AG04450 (cell line): Measurements from ENCODE around the gene NFATC2. TPM values are rescaled to one million over a fixed set of nuclear protein-coding genes. Genes with fewer than 3 reads are reported as not detected.

Source experiments
- CTCF ChIA-PET: fragments of 300-600, 350-600 bp; formaldehyde crosslinking; extraction: SDS; loops from one replicate; lab custom pipeline; 2022; ENCODE audit warnings: antibody characterized with exemption, inconsistent platforms; lab: Charles Lee
- POLR2A ChIA-PET: fragments of 350-600 bp; formaldehyde crosslinking; extraction: SDS; loops from one replicate; lab custom pipeline; 2021; ENCODE audit warnings: antibody characterized with exemption, inconsistent platforms; lab: Yijun Ruan, JAX
- DNase-seq: peaks from one replicate; pipeline ENCODE4 v3.0.0-alpha.2; 2011; ENCODE audit warnings: low read depth, low spot score
- H3K27ac ChIP-seq: one replicate; pipeline ENCODE4 v1.5.1; 2012; ENCODE audit warnings: low read depth, low read length, control low read depth
- H3K27me3 ChIP-seq: one replicate; pipeline ENCODE4 v1.6.0; 2012; ENCODE audit warnings: low read length; ENCODE audit not compliant: control insufficient read depth, insufficient read depth
- H3K4me3 ChIP-seq: 2 replicates; pipeline ENCODE4 v1.5.1; 2011; ENCODE audit warnings: mild to moderate bottlenecking, low read depth, low read length, control low read depth
- H3K9me3 ChIP-seq: 2 replicates; pipeline ENCODE4 v1.5.1; 2012; ENCODE audit warnings: low read length; ENCODE audit not compliant: control insufficient read depth, insufficient read depth
- polyA plus RNA-seq: library from polyadenylated mRNA; depleted of rRNA; stranded (reverse); fragments of >200 nt; gene quantifications from 2 replicates; pipeline ENCODE4 v1.2.3, GENCODE V29; 2011
- TF ChIP-seq, protein P1 (sequence below): IDR thresholded peaks from 2 replicates; pipeline ENCODE4 v1.5.1; 2011; ENCODE audit warnings: low read depth, low read length, control low read depth, inconsistent platforms

NFATC2 gene
- polyA plus RNA-seq, 1 experiment = 0.07 TPM

DNA sequence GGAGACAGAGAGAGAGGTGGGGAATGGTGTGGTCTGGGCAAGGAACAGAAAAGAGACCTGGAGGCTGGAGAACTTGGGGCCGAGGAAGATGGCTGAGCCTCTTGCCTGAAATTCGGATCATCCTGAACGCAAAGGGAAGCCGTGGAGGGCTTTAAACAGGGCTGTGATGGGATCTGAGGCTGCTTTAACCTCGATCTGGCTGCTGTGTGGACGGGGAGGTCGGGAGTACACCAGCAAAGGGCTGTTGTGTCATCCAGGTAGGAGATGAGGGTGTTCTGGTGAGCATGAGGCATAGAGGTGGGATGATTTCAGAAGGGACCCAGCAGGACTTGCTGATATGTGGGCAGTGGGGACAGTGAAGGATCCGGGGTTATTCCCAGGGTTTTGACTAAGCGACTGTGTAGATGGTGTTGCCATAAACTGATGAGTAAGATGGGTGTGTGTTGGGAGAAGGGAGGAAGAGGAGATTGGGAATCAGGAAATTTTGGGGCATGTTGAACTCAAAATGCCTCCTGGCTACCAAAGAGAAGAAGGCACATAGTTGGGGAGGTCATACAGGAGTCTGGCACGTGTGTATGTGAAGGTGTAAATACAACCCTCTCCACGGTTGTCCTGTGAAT is 158.5 kb downstream of the NFATC2 start:
- Histone ChIP-seq H3K4me3 (no peak overlapping the region), H3K27me3 (no peaks in the 10 kb centered on the region), H3K9me3 (no peaks in the 10 kb centered on the region), H3K27ac (no peak overlapping the region)
- DNase-seq = no peak
- CTCF ChIA-PET = interaction anchor here (3.8 kb wide), 1 partner anchor 212 kb away, joined by 96 read pairs; no protein-coding TSS in a partner anchor
- TF ChIP-seq, protein P1, sequence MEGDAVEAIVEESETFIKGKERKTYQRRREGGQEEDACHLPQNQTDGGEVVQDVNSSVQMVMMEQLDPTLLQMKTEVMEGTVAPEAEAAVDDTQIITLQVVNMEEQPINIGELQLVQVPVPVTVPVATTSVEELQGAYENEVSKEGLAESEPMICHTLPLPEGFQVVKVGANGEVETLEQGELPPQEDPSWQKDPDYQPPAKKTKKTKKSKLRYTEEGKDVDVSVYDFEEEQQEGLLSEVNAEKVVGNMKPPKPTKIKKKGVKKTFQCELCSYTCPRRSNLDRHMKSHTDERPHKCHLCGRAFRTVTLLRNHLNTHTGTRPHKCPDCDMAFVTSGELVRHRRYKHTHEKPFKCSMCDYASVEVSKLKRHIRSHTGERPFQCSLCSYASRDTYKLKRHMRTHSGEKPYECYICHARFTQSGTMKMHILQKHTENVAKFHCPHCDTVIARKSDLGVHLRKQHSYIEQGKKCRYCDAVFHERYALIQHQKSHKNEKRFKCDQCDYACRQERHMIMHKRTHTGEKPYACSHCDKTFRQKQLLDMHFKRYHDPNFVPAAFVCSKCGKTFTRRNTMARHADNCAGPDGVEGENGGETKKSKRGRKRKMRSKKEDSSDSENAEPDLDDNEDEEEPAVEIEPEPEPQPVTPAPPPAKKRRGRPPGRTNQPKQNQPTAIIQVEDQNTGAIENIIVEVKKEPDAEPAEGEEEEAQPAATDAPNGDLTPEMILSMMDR = no peak
- POLR2A ChIA-PET = no interaction called here

DNA sequence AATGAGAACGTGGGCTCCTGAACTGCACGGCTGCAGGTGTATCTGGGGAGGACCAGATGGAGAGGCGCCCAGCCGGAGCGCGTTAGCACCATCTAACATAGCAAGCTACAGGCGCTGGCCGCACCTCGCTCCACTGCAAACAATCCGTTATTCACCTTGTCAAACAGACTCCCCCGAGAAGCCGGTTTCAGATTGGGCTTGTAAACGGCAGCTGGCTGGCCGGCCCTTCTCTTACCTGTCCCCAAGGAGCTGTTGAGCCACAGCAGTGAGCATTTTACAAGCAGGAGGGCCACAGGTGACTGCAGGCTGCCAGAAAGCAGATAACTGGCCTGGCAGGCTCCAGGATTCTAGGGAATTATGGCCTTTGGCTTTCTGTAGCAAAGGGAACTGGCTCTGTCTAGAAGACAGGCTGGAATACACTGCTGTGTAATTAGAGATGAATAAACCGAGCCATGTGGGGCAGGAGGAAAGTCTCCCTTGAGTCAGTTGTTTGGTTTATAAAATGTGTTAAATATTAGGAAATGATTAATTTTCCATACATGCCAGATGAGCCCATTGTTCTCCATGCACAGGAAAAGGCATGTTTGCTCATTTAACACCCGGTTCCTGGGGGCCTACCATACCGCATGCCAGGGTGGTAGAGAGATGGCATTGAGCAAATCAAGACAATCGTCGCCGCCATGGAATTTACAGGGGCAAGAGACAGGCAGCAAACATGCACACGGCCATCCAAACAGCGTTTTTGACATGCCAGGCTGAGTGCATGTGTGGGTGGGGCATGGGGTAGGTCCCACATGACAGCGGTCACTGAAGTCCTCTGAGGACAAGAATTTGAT is 159.3 kb downstream of the NFATC2 start:
- DNase-seq = no peak

DNA sequence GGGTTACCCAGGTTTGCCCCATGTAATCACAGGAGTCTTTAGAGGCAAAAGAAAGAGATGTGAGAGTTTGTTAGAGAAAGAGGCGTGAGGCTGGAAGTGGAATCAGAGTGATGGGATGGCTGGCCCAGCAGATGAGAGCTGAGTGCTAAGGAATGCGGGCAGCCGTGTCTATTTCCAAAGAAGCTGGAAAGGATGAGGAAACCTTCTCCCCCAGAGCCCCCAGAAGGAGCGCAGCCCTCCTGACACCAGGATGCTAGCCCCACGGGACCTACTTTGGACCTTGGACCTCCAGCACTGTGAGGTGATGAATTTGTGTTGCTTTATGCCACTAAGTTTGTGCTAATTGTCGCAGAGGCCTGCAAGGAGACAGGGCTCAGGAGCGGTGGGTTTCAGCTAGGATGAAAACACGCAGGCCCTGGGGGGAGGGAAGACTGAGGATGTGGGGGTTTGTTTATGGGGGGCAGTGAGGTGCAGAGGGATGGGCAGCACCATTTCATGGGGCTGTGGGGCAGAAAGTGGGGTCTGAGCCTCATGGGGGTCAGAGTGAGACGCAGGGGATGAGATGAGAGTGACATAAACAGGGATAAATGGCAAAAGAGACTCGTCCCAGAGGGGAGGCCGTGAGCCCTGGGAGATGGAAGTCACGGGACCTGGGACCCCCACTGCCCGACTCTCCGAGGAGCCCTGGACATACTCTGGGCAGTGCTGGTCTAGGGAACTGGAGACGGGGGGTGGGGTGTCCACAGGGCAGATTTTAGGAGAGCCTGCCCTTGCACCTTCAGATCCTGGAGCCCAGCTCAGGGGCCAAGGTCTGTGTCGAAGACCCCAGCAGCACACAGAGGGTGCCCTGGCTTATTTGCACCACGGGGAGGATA is 160.2 kb downstream of the NFATC2 start:
- Histone ChIP-seq H3K9me3 (no peaks in the 10 kb centered on the region), H3K4me3 (no peak overlapping the region), H3K27me3 (no peaks in the 10 kb centered on the region), H3K27ac (no peak overlapping the region)
- TF ChIP-seq, protein P1 = no peak
- POLR2A ChIA-PET = no interaction called here
- CTCF ChIA-PET = interaction anchor here (1.8 kb wide), 1 partner anchor 212 kb away, joined by 7 read pairs; no protein-coding TSS in a partner anchor
- DNase-seq = no peak

More for the DNA sequence above, 159.3 kb downstream of the NFATC2 start:
- Histone ChIP-seq H3K27ac (no peak overlapping the region), H3K9me3 (no peaks in the 10 kb centered on the region), H3K27me3 (no peaks in the 10 kb centered on the region), H3K4me3 (no peak overlapping the region)
- ChIA-PET POLR2A (no interaction called here), CTCF (interaction anchor here (1.8 kb wide), 1 partner anchor 211 kb away, joined by 7 read pairs; no protein-coding TSS in a partner anchor)
- TF ChIP-seq, protein P1 = no peak

DNA sequence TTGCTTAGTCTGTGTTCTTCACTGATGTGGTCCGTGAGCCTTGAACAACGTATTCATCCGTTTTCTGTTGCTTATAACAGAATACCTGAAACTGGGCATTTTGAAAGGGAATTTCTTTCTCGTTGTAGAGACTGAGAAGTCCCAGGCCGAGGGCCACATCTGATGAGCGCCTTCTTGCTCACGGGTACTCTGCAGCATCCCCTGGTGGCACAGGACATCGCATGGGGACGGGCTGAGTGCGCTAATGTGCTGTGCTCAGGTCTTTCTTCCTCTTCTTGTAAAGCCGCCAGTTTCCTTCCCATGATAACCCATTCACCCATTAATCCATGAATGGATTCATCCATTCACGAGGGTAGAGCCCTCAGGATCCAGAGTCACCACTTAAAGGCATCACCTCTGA is 161.0 kb downstream of the NFATC2 start:
- Histone ChIP-seq H3K27ac (no peak overlapping the region), H3K9me3 (no peaks in the 10 kb centered on the region), H3K27me3 (no peaks in the 10 kb centered on the region), H3K4me3 (no peak overlapping the region)
- CTCF ChIA-PET = interaction anchor here (1.8 kb wide), 1 partner anchor 213 kb away, joined by 7 read pairs; no protein-coding TSS in a partner anchor
- TF ChIP-seq, protein P1 = no peak
- no peak for DNase-seq
- POLR2A ChIA-PET = no interaction called here
